Placental epithelial cell (primary cell): Measurements from ENCODE around the gene IRX6. TPM values are rescaled to one million over a fixed set of nuclear protein-coding genes. Genes with fewer than 3 reads are reported as not detected.

Experiments
- small RNA-seq: library from RNA; depleted of rRNA; stranded (forward); fragments of <200 nt; gene quantifications from one replicate; pipeline ENCODE3, GENCODE V24; 2012
- total RNA-seq: library from RNA; depleted of rRNA; stranded (reverse); fragments of >200 nt; gene quantifications from 2 replicates; pipeline ENCODE4 v1.2.3, GENCODE V29; 2012

IRX6 gene
- total RNA-seq = not detected in 2 replicates

DNA sequence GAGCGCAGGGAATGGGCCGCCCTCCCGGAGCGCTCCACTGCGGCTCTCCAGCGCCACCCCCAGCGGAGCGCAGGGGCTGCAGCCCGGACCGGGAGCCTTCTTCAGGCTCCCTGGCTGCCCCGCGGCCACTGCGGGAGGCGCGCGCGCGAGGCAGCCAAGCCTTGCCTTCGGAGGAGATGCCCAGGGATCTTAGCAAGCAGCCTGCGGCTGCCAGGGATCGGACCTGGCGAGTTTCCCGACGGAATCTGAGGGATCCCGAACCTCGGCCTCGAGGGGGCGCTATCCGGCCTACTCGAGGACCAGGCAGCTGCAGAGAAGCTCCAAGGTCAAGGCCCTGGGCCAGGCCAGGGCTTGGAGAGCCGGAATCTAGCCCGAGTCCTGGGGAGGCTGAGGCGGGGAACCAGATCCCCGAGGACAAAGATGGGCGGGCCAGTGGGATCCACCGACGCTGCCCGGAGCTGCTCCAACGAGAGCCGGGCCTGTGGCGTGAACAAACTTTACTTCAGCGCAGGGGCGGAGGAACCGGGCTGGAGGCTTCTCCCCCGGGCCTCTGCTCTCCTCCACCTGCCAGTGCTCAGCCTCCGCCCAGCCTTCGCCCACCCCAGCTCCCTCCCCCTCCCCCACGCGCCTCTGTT, at the start of gene IRX6:
IRX6 (plus strand) TSS at position 567 of the 635 bp plus-strand sequence. CDS start 889 bp downstream, outside the sequence.

Small RNA genes lying within 50 kb of the gene (small RNA-seq; reads per million reads assigned to genes)
- gene RN7SL841P = not detected

Other genes with a start within 250 kb of the IRX6 start
- gene MMP2, start 155.0 kb downstream of the IRX6 start, total RNA-seq = 23.0 and 49.9 TPM in 2 replicates
- 36.1 and 60.3 TPM in 2 replicates for gene LPCAT2, start 184.9 kb downstream of the IRX6 start, total RNA-seq
- 0.98 and 3.5 TPM in 2 replicates for gene CAPNS2, start 242.5 kb downstream of the IRX6 start, total RNA-seq